ENCODE results near the gene C4orf50.

- TF ChIP-seq GATA3 (IDR thresholded peaks at IDR 0.05; ENCODE audit: low read depth, low read length): no peak
- TF ChIP-seq GATA2 (IDR thresholded peaks at IDR 0.05; ENCODE audit: low read depth, low read length): no peak
Observed at GRCh38 chr4:5958199-5958735, 60.0 kb downstream of the C4orf50 start.
